NCI-H1694 treated with DMSO at 0.1 percent for 48 hours (cell line): ENCODE measurements around the gene LTBR.
"Not testable (repeated sequence)": the region's sequence is repeated elsewhere in the genome, so short reads cannot be mapped to it uniquely, and the experiment has no call there.

Source experiments
- DNase-seq: peaks from one replicate; lab custom pipeline; 2025; lab: John Stamatoyannopoulos, UW

Gene LTBR

DNA sequence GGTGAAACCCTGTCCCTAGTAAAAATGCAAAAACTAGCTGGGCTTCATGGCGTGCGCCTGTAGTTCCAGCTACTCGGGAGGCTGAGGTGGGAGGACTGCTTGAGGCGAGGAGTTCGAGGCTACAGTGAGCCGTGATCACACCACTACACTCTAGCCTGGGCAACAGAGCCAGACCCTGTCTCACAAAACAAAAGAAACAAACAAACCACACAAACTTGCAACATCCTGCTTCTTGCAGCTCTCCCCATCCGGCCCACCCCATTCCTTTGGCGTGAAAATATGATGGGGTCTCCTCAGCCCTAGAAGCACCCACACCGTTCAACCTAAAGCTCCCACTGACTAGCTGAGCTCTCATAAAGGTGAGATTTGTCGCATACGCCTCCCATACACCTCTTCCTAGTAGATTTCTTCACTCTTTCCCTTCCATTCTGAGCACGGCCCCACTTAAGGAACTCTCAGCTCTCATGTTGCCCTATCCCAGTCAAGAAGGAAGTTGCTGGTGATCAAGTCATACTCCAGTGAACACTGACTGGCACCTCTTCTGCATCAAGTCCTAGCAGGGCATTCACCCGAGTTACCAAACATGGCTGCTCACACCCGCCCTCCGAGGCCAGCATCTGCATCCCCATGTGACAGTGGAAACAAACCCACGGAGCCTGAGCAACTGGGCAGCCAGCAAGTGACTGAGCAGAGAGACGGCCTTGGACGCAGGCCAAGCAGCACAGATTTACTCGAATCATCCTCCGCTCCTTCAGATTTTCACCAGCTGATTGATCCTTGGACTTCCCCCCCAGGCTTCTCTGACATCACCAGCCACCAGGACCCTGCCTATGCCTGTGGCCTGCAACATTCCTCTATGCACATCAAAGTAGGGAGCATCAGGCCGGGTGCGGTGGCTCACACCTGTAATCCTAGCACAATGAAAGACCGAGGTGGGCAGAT is 41.9 kb downstream of the LTBR start:
- DNase-seq: no peak

DNA sequence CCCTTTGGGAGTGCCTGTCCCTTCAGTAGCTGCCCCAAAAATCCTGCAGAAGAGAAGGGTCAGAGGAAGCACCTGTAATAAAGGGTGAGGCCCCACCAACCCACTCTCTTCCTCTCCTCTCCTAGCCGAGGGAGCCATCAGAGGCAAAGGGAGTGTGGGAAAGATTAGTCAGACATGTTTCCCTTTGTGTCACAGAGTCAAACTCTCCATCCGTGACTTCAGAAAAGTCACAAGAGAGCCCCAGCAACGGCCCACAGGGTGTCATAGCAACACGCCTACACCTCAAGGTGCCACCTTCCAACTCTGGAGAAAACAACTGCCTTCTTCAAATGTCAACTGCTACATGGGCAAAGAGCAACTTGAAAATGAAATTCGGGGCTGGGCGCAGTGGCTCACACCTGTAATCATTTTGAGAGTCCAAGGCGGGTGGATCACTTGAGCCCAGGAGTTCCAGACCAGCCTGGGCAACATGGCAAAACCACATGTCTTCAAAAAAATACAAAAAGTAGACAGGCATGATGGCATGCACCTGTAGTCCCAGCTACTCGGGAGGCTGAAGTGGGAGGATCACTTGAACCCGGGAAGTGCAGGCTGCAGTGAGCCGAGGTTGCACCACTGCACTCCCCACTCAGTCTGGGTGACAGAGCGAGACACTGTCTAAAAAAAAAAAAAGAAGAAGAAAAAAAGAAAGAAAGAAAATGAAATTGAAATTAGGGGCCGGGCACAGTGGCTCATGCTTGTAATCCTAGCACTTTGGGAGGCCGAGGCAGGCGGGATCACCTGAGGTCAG is 43.1 kb downstream of the LTBR start:
- no peak for DNase-seq

DNA sequence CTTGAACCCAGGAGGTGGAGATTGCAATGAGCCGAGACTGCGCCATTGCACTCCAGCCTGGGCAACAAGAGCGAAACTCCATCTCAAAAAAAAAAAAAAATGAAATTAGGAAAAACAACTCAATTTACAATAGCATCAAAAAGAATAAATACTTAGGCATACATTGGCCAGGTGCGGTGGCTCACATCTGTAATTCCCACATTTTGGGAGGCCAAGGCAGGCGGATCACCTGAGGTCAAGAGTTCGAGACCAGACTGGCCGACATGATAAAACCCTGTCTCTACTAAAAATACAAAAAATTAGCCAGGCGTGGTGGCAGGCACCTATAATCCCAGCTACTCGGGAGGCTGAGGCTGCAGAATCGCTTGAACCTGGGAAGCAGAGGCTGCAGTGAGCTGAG is 43.8 kb downstream of the LTBR start:
- DNase-seq: not testable (repeated sequence)

DNA sequence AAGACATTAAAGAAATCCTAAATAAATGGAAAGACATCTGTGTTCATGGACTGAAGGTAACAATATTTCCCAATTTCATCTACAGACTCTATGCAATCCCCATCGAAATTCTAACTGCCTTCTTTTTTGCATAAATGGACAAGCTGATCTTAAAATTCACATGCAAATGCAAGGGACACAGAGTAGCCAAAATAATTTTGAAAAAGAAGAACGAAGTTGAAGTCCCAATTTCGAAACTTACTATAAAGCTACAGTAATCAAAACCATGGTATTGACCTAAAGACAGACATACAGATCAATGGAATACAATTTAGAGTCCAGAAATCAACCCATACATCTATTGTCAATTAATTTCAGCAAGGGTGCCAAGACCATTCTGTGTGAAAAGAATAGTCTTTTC is 44.4 kb downstream of the LTBR start:
- DNase-seq: no peak

DNA sequence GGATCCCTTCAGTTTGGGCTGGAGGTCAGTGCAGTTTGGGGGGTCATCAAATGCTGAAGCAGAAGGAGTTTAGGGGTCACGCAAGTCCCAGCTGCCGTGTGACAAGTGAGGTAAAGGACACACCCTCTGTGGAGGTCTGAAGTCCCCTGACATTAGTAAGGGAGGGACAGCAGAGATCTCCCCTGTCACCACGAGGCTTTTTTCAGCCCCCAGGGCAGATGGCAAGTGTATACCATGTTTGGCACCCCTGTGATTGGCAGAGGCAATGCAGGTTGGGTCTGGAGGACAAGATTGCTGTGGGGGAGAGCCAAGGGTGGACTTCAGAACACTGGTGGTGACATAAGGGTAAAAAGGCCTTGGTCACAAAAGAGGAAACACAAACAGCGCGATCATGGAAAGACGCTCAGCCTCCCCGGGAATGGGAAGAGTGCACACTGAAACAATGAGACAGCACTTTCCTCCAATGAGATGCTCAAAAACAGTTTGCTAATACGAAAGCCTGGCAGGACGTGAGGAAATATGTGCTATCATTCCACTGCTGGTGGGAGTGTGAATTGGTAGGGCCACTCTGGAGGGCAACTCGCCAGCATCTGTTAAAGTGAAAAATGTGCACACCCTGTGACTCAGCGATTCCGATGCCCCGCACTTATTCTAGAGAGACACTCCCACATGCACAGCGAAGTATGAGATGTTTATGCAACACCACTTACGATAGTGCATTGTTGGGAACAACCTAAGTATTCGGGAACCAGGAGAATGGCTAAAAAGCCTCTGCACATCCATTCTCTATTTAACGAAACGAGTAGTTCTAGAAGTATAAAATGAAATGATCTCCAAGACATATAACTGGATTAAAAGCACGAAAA is 46.4 kb downstream of the LTBR start:
- no peak for DNase-seq

DNA sequence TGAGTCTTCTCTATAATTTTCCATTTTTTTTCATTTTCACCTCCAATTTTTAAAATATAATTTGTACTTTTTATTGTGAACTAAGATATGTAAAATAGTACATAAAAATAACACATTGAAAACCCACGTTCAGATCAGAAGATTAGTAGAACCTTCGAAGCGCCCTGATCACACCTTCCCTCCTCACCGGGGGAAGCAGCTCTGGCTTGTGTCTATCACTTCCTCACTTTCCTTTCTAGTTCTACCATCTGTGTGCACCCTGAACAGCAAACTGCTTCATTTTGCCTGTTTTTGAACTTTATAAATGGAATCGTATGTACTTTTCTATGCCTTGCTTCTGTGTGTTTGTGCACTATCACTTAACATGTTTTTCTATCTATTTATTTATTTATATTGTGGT is 49.0 kb downstream of the LTBR start:
- DNase-seq: no peak

DNA sequence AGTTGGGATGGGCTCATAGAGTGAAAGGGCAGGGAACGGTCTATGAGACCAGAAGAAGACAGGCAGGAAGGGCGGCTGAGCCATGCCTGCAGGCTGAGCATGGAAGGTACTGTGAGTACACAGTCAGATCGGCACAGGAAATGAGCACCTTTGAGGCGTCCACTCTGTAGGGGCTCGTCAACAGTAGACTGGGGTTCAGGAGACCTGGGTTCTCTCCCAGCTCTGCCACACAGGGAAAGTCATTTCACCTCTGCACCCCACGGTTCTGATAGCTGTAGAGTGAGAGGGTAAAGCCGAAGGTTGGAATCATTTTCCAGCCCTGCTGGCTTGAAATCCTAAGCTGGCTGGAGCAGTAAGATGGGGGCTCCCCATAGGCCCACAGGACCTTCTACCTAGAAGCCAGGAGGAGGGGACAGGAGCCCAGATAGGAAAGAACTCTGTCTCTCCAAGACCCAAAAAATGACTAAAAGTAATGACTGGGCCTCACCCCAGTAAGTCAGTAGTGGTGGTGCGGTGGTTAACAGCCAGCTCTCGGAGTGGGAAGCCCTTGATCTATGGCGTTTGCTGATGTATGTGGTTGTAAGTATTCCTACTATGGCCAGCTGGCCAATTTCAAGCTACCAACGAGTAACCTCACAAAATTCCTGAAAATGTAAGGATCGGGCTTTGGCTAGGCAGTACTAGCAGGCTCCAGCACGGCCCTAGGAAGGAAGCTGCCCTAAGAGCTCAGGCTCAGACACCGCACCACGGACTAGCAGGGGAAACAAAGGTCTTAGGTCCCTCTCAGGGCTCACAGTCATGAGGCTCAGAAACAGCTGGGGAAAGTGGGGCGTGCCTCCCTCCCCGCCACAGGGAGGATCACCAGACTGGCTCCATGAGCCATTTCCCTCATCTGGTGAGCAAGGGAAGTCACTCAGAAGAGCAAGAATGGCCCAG is 50.5 kb downstream of the LTBR start:
- DNase-seq: no peak

DNA sequence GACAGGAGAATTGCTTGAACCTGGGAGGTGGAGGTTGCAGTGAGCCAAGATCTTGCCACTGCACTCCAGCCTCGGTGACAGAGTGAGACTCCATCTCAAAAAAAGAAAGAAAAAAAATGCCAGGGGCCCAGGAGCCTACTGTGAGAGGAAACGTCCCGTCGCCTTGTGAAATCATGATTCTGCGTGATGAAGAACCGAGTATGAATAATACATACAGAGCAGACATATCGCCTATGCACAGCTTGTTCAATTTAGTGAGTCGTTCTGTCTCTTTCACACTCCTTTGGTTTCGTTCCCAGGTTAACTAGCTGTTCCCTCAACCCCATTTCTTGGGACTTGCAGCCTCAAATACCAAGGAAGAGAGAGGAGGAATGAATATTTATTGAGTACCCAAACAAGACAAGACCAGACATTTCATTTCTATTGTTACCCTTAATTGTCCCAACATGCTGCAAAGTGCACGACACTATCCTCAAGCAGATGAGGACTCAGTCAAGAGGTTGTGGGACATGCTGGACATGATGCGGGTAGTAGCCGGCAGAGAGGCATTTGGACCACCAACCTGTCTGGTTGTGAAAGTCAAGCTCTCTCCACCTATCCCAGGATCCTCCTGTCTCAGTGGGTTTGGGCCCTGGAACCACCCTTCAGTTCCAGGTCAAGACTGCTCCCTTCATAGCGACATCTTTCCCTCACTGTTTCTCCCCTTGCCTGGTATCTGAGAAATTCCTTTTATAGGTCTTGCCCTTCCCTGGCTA is 52.2 kb downstream of the LTBR start:
- no peak for DNase-seq

DNA sequence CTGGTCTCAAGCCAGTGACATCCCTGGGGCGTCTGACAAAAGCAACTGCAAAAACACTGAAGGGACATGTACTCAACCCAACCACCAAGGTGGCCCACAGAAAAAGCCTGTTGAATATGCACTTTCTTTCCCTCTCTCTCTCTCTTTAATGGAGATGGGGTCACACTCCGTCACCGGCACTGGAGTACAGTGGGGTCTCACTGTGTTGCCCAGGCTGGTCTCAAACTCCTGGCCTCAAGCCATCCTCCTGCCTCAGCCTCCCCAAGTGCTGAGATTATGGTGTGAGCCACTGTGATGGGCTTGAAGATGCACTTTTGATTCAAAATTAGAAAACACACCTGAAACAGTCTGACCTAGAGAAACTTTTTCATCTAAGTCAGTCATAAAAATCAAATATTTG is 53.6 kb downstream of the LTBR start:
- no peak for DNase-seq

DNA sequence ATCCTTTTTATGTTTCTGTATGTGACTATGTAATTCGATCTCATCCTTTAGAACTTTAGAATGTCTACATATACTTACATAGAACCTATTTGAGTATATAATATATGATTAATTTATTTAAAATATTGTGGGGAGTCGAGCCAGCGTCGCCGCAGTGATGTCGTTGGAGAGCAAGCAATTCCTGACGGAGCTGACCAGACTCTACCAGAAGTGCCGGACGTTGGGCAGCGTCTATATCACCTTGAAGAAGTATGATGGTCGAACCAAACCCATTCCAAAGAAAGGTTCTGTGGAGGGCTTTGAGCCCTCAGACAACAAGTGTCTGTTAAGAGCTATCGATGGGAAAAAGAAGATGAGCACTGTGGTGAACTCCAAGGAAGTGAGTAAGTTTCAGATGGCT is 54.4 kb downstream of the LTBR start:
- DNase-seq: no peak

DNA sequence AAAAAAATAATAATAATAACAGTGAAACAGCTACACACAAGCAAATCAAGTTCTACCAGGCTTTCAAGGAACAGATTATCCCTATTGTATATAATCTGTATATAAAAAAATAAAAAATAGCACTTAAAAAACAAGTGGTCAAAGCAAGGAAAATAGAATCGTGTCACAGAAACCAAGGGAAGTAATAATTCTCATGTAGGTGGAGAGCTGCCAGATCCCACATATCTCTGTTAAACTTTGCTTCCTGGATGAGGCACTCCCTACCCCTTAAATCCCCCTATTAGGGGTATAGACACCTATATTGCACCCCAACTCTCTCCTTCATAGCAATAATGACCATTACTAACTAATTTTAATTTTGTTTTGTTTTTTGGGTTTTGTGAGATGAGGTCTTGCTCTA is 56.4 kb downstream of the LTBR start:
- DNase-seq: no peak
